A673 (cell line): ENCODE data around the gene GRK4. TPM values are rescaled to one million over a fixed set of nuclear protein-coding genes. Genes with fewer than 3 reads are reported as not detected.

ENCODE experiments used
- BruUV-seq: library from RNA; stranded (reverse); fragments of 400-500 nt; replicated peaks from 2 replicates; lab custom pipeline; 2021; lab: Mats Ljungman, UMichigan
- CTCF ChIA-PET: fragments of 300-600 bp; sonication (Branson Sonifier 250); formaldehyde crosslinking; loops from one replicate; lab custom pipeline; 2022; ENCODE audit warnings: antibody characterized with exemption; lab: Charles Lee
- POLR2A ChIA-PET: fragments of 300-600 bp; sonication (Branson Sonifier 250); formaldehyde crosslinking; loops from one replicate; lab custom pipeline; 2022; ENCODE audit warnings: antibody characterized with exemption; ENCODE audit not compliant: low non-redundant PET; lab: Charles Lee
- DNase-seq: peaks from one replicate; pipeline ENCODE4 v3.0.0-alpha.2; 2015; ENCODE audit warnings: low spot score
- H3K27ac ChIP-seq: fragments of 200-600 bp; sonication (generic); 2 replicates; pipeline ENCODE4 v1.5.1; 2016; ENCODE audit warnings: mixed run types, low read depth, mild to moderate bottlenecking, mixed read lengths, antibody characterized with exemption, low read length; ENCODE audit not compliant: poor library complexity, severe bottlenecking
- H3K27me3 ChIP-seq: fragments of 200-600 bp; sonication (generic); replicated peaks from 2 replicates; pipeline ENCODE4 v1.6.1; 2017; ENCODE audit warnings: mixed run types, low read depth, mild to moderate bottlenecking, mixed read lengths, antibody characterized with exemption, low read length; ENCODE audit not compliant: insufficient read depth, poor library complexity
- H3K36me3 ChIP-seq: fragments of 200-600 bp; sonication (generic); 2 replicates; pipeline ENCODE4 v1.6.1; 2016; ENCODE audit warnings: mixed run types, mild to moderate bottlenecking, mixed read lengths, antibody characterized with exemption, low read length; ENCODE audit not compliant: insufficient read depth, poor library complexity, severe bottlenecking
- H3K4me1 ChIP-seq: fragments of 200-600 bp; sonication (generic); 2 replicates; pipeline ENCODE4 v1.6.1; 2017; ENCODE audit warnings: mixed run types, mild to moderate bottlenecking, mixed read lengths, antibody characterized with exemption, low read length; ENCODE audit not compliant: insufficient read depth, poor library complexity, severe bottlenecking
- H3K4me3 ChIP-seq: fragments of 200-600 bp; sonication (generic); 2 replicates; pipeline ENCODE4 v1.5.1; 2016; ENCODE audit warnings: low read depth, mixed run types, mild to moderate bottlenecking, mixed read lengths, low read length; ENCODE audit not compliant: poor library complexity, severe bottlenecking
- H3K9me3 ChIP-seq: fragments of 200-600 bp; sonication (generic); 2 replicates; pipeline ENCODE4 v1.6.1; 2016; ENCODE audit warnings: mixed run types, low read depth, mild to moderate bottlenecking, mixed read lengths, antibody characterized with exemption, low read length; ENCODE audit not compliant: poor library complexity, severe bottlenecking
- EZH2 ChIP-seq: fragments of 200-600 bp; sonication (generic); IDR thresholded peaks from 2 replicates; pipeline ENCODE4 v1.6.1; 2017; ENCODE audit warnings: borderline replicate concordance, low read depth, mild to moderate bottlenecking, mixed read lengths, antibody characterized with exemption, low read length; ENCODE audit not compliant: poor library complexity, severe bottlenecking
- intact Hi-C: fragments of 100-400 bp; cut with micrococcal nuclease; formaldehyde crosslinking; loops from one replicate; pipeline ENCODE4 v1.10.0; 2022; ENCODE audit not compliant: unreplicated experiment
- total RNA-seq: library from RNA; stranded (reverse); gene quantifications from 2 replicates; pipeline ENCODE4 v1.2.3, GENCODE V29; 2021
- TF ChIP-seq, protein P1 (sequence below): fragments of 300-800, 200-600 bp; sonication (generic); conservative IDR thresholded peaks from 2 replicates; pipeline ENCODE4 v1.5.1; 2017; ENCODE audit warnings: low read depth, mild to moderate bottlenecking, antibody characterized with exemption, low read length, moderate library complexity, mixed read lengths

GRK4 gene
- total RNA-seq, 1 experiment from 2014 or later, result 5.9 TPM

DNA sequence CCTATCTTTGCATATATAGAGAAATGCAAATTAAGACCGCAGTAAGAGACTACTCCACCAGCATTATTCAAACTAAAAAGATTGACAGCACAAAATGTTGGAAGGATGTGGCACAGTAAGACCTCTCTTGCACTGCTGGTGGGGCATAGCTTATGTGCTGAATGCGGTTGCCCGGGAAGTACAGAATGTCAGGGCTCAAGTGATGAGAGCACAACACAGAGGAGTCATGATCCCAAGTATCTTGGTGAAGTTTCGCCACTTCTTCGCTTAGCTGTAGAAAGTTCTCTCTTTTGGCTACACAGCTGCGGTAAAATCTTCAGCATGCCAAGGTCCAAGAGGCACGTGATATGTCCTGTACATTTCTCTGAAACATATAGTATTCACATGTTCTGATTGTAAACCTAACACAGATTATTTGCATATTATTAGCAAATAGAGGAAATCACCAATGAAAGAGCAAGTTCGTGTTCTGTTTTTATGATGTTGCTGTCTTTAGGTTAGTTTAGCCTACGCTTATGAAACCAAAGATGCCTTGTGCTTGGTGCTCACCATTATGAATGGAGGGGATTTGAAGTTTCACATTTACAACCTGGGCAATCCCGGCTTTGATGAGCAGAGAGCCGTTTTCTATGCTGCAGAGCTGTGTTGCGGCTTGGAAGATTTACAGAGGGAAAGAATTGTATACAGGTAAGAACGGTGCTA lies 55.9 kb downstream of the GRK4 start:
- no peak for DNase-seq
- TF ChIP-seq, protein P1, sequence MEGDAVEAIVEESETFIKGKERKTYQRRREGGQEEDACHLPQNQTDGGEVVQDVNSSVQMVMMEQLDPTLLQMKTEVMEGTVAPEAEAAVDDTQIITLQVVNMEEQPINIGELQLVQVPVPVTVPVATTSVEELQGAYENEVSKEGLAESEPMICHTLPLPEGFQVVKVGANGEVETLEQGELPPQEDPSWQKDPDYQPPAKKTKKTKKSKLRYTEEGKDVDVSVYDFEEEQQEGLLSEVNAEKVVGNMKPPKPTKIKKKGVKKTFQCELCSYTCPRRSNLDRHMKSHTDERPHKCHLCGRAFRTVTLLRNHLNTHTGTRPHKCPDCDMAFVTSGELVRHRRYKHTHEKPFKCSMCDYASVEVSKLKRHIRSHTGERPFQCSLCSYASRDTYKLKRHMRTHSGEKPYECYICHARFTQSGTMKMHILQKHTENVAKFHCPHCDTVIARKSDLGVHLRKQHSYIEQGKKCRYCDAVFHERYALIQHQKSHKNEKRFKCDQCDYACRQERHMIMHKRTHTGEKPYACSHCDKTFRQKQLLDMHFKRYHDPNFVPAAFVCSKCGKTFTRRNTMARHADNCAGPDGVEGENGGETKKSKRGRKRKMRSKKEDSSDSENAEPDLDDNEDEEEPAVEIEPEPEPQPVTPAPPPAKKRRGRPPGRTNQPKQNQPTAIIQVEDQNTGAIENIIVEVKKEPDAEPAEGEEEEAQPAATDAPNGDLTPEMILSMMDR, result no peak
- TF ChIP-seq EZH2, result no peak
- H3K27ac ChIP-seq, result no peak overlapping the region
- H3K9me3 ChIP-seq, result no peaks in the 10 kb centered on the region
- H3K27me3 ChIP-seq, result no peaks in the 10 kb centered on the region
- intact Hi-C loops, result no loop called here
- H3K4me1 ChIP-seq, result no peaks in the 10 kb centered on the region
- ChIA-PET CTCF (no interaction called here), POLR2A (no interaction called here)
- H3K4me3 ChIP-seq, result no peak overlapping the region
- no peaks in the 10 kb centered on the region for H3K36me3 ChIP-seq
- BruUV-seq, result no TSS peak

DNA sequence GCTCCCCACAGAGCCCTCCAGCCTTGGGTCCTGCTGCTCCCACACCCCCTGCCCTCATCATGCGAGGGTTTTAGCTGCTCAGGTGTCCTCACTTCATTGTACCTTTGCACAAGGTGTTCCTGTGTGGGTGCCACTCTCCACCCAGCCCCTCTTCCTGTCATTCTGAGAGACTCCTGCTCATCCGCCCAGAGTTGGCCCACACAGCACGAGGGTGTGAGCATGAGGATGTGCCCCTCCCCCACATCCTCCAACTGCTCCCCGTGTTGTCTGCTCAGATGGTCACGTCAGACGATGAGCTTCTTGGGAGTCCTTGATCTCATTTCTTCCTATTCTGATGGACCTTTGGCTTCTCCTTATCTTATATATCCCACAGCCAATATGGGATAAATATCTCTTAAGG lies 57.8 kb downstream of the GRK4 start:
- DNase-seq, result no peak
- Histone ChIP-seq H3K27ac (no peak overlapping the region), H3K4me3 (no peak overlapping the region), H3K4me1 (no peaks in the 10 kb centered on the region), H3K36me3 (no peaks in the 10 kb centered on the region), H3K27me3 (no peaks in the 10 kb centered on the region), H3K9me3 (no peaks in the 10 kb centered on the region)
- TF ChIP-seq EZH2, result no peak
- TF ChIP-seq, protein P1, result no peak
- CTCF ChIA-PET, result no interaction called here
- POLR2A ChIA-PET, result no interaction called here
- no TSS peak for BruUV-seq
- intact Hi-C loops, result no loop called here

DNA sequence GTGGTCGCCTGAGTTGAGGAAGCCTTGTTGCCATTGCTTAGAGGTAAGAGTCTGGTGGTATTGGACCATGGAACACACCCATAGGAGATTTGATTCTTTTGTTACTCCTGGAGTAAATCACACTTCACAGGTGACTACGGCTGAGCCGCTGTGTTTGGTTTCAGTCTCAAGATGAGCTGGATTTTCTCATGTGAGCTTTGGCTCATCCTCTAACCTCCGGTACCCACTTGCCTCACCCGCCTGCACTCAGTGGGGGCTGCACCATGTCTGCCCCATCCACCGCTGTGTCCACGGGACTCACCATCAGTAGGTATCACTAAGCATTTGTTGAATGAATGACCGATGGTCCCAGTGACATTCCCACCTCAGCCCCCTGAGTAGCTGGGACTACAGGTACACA lies 58.3 kb downstream of the GRK4 start:
- ChIA-PET CTCF (interaction anchor here (0.6 kb wide), 1 partner anchor 394 kb away, joined by 4 read pairs; no protein-coding TSS in a partner anchor), POLR2A (no interaction called here)
- no TSS peak for BruUV-seq
- Histone ChIP-seq H3K27me3 (no peaks in the 10 kb centered on the region), H3K27ac (no peak overlapping the region), H3K9me3 (no peaks in the 10 kb centered on the region), H3K4me3 (no peak overlapping the region), H3K36me3 (no peaks in the 10 kb centered on the region), H3K4me1 (no peaks in the 10 kb centered on the region)
- no peak for DNase-seq
- intact Hi-C loops, result no loop called here
- TF ChIP-seq, protein P1, result no peak
- no peak for TF ChIP-seq EZH2
